ENCODE data around the gene FICD. TPM values are rescaled to one million over a fixed set of nuclear protein-coding genes. Genes with fewer than 3 reads are reported as not detected.

FICD gene
- total and polyA plus RNA-seq, 11 donors, result 1.4 to 6.6 (median 3.5) TPM

DNA sequence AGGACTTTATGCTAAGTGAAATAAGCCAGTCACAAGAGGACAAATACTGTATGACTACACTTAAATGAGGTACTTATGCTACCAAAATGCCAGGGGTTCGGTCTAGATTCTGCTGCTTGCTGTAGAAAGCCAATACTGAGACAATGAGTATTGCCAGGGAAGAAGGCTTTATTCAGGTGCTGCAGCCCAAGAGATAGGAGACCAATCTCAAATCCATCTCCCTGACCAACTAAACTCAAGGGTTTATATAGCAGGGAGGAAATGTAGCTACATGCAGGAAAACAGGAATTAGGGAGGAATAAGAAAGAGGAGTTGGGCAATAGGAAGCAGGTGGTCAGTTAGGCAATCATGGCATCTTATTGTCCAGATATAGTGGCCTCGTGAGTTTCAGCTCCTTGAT is 12.2 kb upstream of the FICD start:
- WGBS, 4 donors, result 71 to 84% (median 73%) methylated on average over 2 of the region's 2 CpGs
- H3K9me3 ChIP-seq, result peaks cover 0 to 16% (median 6%) of the 10 kb centered on the region in 12 donors
- no peak overlapping the region for H3K4me3 ChIP-seq
- TF ChIP-seq, protein P1, sequence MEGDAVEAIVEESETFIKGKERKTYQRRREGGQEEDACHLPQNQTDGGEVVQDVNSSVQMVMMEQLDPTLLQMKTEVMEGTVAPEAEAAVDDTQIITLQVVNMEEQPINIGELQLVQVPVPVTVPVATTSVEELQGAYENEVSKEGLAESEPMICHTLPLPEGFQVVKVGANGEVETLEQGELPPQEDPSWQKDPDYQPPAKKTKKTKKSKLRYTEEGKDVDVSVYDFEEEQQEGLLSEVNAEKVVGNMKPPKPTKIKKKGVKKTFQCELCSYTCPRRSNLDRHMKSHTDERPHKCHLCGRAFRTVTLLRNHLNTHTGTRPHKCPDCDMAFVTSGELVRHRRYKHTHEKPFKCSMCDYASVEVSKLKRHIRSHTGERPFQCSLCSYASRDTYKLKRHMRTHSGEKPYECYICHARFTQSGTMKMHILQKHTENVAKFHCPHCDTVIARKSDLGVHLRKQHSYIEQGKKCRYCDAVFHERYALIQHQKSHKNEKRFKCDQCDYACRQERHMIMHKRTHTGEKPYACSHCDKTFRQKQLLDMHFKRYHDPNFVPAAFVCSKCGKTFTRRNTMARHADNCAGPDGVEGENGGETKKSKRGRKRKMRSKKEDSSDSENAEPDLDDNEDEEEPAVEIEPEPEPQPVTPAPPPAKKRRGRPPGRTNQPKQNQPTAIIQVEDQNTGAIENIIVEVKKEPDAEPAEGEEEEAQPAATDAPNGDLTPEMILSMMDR (IDR thresholded peaks at IDR 0.05), result no peak
- no peak for TF ChIP-seq POLR2A (IDR thresholded peaks at IDR 0.05)
- DNase-seq (no peak), ATAC-seq (no peak)
- intact Hi-C loops (cut with DNase I), result loop anchor here in 3 of 10 donors (5.0 to 10.0 kb wide), 3 partner anchors 408 to 826 kb away; no protein-coding TSS in a partner anchor
- no peaks in the 10 kb centered on the region for H3K4me1 ChIP-seq
- H3K27ac ChIP-seq, result no peak overlapping the region
- H3K27me3 ChIP-seq, result peaks cover 0 to 18% (median 0%) of the 10 kb centered on the region in 9 donors
- H3K36me3 ChIP-seq, result no peaks in the 10 kb centered on the region

DNA sequence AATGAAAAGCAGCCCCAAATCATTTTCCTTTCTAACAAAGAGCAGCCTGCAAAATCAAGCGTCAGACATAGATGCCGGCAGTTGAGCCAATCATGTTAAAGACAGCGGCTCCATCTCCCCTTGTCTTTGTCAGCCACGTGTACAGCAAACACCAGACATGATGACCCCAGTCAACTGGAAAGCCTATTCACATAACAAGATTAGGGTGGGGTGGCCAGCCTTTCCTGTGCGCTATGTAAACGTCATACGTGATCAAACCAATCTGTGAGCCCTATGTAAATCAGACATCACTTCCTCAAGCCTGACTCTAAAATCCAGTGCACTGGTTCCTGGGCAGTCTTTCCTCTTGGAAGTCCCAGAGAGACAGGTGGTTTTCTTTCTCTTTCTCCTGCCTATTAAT is 9.9 kb upstream of the FICD start:
- H3K9me3 ChIP-seq, result peaks cover 0 to 16% (median 8%) of the 10 kb centered on the region in 12 donors
- no peaks in the 10 kb centered on the region for H3K4me1 ChIP-seq
- intact Hi-C loops (cut with DNase I), result loop anchor here in 2 of 10 donors (10.0 kb wide), 2 partner anchors 410 to 580 kb away; no protein-coding TSS in a partner anchor
- H3K4me3 ChIP-seq, result no peak overlapping the region
- no peaks in the 10 kb centered on the region for H3K36me3 ChIP-seq
- TF ChIP-seq, protein P1 (IDR thresholded peaks at IDR 0.05), result no peak
- no peak for TF ChIP-seq POLR2A (IDR thresholded peaks at IDR 0.05)
- DNase-seq, result no peak
- 71 to 79% (median 75%) methylated on average over 7 of the region's 7 CpGs for WGBS, 4 donors
- ATAC-seq, result no peak
- peaks cover 0 to 6% (median 0%) of the 10 kb centered on the region in 9 donors for H3K27me3 ChIP-seq
- no peak overlapping the region for H3K27ac ChIP-seq

DNA sequence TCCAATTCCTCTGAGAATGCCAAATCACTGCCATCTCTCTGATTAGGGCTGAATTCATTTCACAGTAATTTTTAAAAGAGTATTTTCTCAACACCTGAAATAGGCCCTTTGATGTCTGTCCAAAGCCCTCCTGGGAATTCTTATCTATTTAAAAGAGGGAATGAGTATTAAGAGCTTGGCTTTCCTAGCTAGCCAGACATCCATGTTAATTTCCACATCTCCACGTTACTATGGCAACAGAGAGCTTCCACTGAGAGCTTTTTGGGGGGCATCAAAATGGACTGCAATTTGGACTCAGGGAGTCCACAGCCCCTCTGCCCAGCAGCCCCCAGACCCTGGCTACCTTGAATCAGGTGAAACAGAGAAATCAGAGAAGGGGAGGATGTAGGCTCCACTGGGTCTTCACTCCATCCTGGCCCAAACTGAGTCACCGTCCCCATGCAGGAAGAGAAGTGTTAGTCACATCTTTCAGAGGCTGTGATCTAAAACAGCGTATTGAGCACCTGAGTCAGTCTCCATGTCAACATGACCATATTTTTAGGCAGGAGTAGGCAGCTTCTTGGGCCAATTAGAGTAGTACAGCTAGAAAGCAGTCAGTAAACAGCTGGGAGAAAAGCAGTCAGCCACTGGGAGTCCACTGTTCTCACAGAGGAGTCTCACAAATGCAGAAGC is 7.0 kb upstream of the FICD start:
- Histone ChIP-seq H3K4me1 (peaks cover 0 to 7% (median 0%) of the 10 kb centered on the region in 12 donors), H3K9me3 (peaks cover 0 to 8% (median 3%) of the 10 kb centered on the region in 12 donors), H3K4me3 (no peak overlapping the region), H3K27ac (no peak overlapping the region), H3K27me3 (peaks cover 0 to 4% (median 0%) of the 10 kb centered on the region in 9 donors), H3K36me3 (no peaks in the 10 kb centered on the region)
- DNase-seq (no peak), ATAC-seq (no peak)
- intact Hi-C loops (cut with DNase I), result loop anchor here in 2 of 10 donors (10.0 kb wide), 2 partner anchors 413 to 583 kb away; no protein-coding TSS in a partner anchor
- no peak for TF ChIP-seq POLR2A (IDR thresholded peaks at IDR 0.05)
- TF ChIP-seq, protein P1 (IDR thresholded peaks at IDR 0.05), result no peak
- 48 to 65% (median 59%) methylated on average over 3 of the region's 3 CpGs for WGBS, 4 donors

DNA sequence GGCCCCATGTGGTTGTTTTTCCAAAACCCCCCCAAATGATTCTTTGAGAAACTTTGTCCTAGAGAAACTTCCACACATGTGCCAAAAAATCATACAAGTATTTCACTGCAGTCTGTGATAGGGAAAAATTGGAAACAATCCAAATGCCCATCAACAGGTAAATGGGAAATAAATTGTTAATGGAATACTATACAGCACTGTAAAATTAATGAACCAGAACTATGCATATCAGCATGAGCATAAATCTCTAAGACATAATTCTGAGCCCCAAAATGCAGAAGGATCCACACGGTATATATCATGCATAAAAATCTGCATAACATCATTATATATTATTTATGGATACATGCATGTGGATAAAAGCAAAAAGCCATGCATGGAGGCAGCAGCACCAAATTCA is 5.3 kb upstream of the FICD start:
- no peaks in the 10 kb centered on the region for H3K36me3 ChIP-seq
- peaks cover 0 to 11% (median 0%) of the 10 kb centered on the region in 12 donors for H3K4me1 ChIP-seq
- H3K27ac ChIP-seq, result no peak overlapping the region
- DNase-seq (no peak), ATAC-seq (no peak)
- intact Hi-C loops (cut with DNase I), result loop anchor here in 7 of 10 donors (5.0 to 10.0 kb wide), 10 partner anchors 273 to 825 kb away; partner anchors contain the start of genes PWP1 (in 3 of the 7) and PRDM4 (in 2 of the 7)
- no peaks in the 10 kb centered on the region for H3K27me3 ChIP-seq
- 79 to 83% (median 83%) methylated on average over 1 of the region's 1 CpG for WGBS, 4 donors
- no peak for TF ChIP-seq POLR2A (IDR thresholded peaks at IDR 0.05)
- TF ChIP-seq, protein P1 (IDR thresholded peaks at IDR 0.05), result no peak
- no peak overlapping the region for H3K4me3 ChIP-seq
- peaks cover 0 to 4% (median 0%) of the 10 kb centered on the region in 12 donors for H3K9me3 ChIP-seq
